Measurements from ENCODE around the gene RPS26.

- no peak for TF ChIP-seq CTCF (IDR thresholded peaks at IDR 0.05; ENCODE audit: poor library complexity, severe bottlenecking)
- peak; percentile 89 for TF ChIP-seq REST (IDR thresholded peaks at IDR 0.05; ENCODE audit: borderline replicate concordance)
Observed at GRCh38 chr12:56020423-56021184, 21.1 kb upstream of the RPS26 start, which contains the start of gene IKZF4.

Data from neural cell (in vitro differentiated cells).